A549 (cell line): Measurements from ENCODE around the gene PRKN. TPM values are rescaled to one million over a fixed set of nuclear protein-coding genes. Genes with fewer than 3 reads are reported as not detected.

ENCODE experiments used
- ATAC-seq, 2 experiments: fragments of 200-7000 bp in 1 of 2; fragments of >200 bp in 1 of 2; cut with Nextera tagmentation in 1 of 2; cut with Tn5 transposase in 1 of 2; 3 replicates each; pipeline versions ENCODE4 v1.8.0 to v1.9.1; 2018 to 2020; ENCODE audit warnings: mild to moderate bottlenecking in 1 of 2, moderate library complexity in 1 of 2
- CTCF ChIA-PET: fragments of 300-600 bp; sonication (Branson Sonifier 250); formaldehyde crosslinking; extraction: SDS; loops from one replicate; lab custom pipeline; 2021; ENCODE audit warnings: antibody characterized with exemption, inconsistent platforms; lab: Yijun Ruan, JAX
- POLR2A ChIA-PET: fragments of 350-600 bp; formaldehyde crosslinking; extraction: SDS; loops from one replicate; lab custom pipeline; 2021; ENCODE audit warnings: antibody characterized with exemption, inconsistent platforms; lab: Yijun Ruan, JAX
- DNase-seq, 2 experiments: peaks; one replicate each; pipeline versions ENCODE4 v3.0.0 to v3.0.0-alpha.2; 2011 to 2016; ENCODE audit warnings: low read depth in 1 of 2, low spot score in 1 of 2
- FAIRE-seq: peaks from 2 replicates; lab custom pipeline; 2011; peaks lifted over from hg19 to GRCh38; lab: Jason Lieb, UNC
- H3K27ac ChIP-seq, 2 experiments: fragments of >200 bp; sonication (Bioruptor Twin); formaldehyde crosslinking; 3 replicates each; pipeline ENCODE4 v1.5.1; 2016 to 2017
- H3K4me1 ChIP-seq: fragments of >200 bp; sonication (Bioruptor Twin); formaldehyde crosslinking; 3 replicates; pipeline ENCODE4 v1.6.1; 2016
- H3K4me2 ChIP-seq: fragments of >200 bp; sonication (Bioruptor Twin); formaldehyde crosslinking; 3 replicates; pipeline ENCODE4 v1.6.1; 2016
- H3K4me3 ChIP-seq: fragments of >200 bp; sonication (Bioruptor Twin); formaldehyde crosslinking; 3 replicates; pipeline ENCODE4 v1.5.1; 2016
- H3K9me3 ChIP-seq: fragments of >200 bp; sonication (Bioruptor Twin); formaldehyde crosslinking; 3 replicates; pipeline ENCODE4 v1.6.1; 2016
- BCL3 ChIP-seq: fragments of >200 bp; sonication (Bioruptor Twin); formaldehyde crosslinking; IDR thresholded peaks from 3 replicates; pipeline ENCODE4 v1.6.1; 2016
- CBX2 ChIP-seq: fragments of 200-600 bp; sonication (generic); IDR thresholded peaks from 2 replicates; pipeline ENCODE4 v1.6.1; 2016; ENCODE audit warnings: low read depth, mild to moderate bottlenecking, borderline replicate concordance
- CEBPB ChIP-seq, 2 experiments: fragments of >200 bp in 1 of 2; sonication (Bioruptor Twin) in 1 of 2; formaldehyde crosslinking in 1 of 2; IDR thresholded peaks; 2 replicates each; pipeline ENCODE4 v1.6.1; 2012 to 2016
- CHD2 ChIP-seq: fragments of 150-350 bp; IDR thresholded peaks from 2 replicates; pipeline ENCODE4 v1.6.1; 2014; ENCODE audit warnings: low read length; ENCODE audit not compliant: partially characterized antibody
- CHD4 ChIP-seq: fragments of 200-600 bp; sonication (generic); IDR thresholded peaks from 2 replicates; pipeline ENCODE4 v1.6.1; 2016; ENCODE audit warnings: antibody characterized with exemption, mild to moderate bottlenecking, borderline replicate concordance
- EHMT2 ChIP-seq: fragments of 200-600 bp; sonication (generic); IDR thresholded peaks from 2 replicates; pipeline ENCODE4 v1.6.1; 2016; ENCODE audit warnings: antibody characterized with exemption, low read depth, mild to moderate bottlenecking, moderate library complexity
- EP300 ChIP-seq, 2 experiments: fragments of >200 bp; sonication (Bioruptor Twin); formaldehyde crosslinking; IDR thresholded peaks; 2 replicates in 1 of 2; 3 replicates in 1 of 2; pipeline ENCODE4 v1.6.1; 2016 to 2017
- FOSB ChIP-seq: fragments of 250-450 bp; sonication (Bioruptor Pico); IDR thresholded peaks from 2 replicates; pipeline ENCODE4 v1.5.0; 2020; ENCODE audit warnings: mild to moderate bottlenecking, moderate library complexity
- GATA3 ChIP-seq: IDR thresholded peaks from 2 replicates; pipeline ENCODE4 v1.6.1; 2012; ENCODE audit warnings: borderline replicate concordance
- HOXB13 ChIP-seq: fragments of 250-450 bp; sonication (Bioruptor Pico); IDR thresholded peaks from 2 replicates; pipeline ENCODE4 v1.5.0; 2020; ENCODE audit warnings: low read depth, mild to moderate bottlenecking, moderate library complexity
- KDM1A ChIP-seq: fragments of 200-600 bp; sonication (generic); IDR thresholded peaks from 2 replicates; pipeline ENCODE4 v1.6.1; 2016; ENCODE audit warnings: low read depth, mild to moderate bottlenecking
- KDM5A ChIP-seq: fragments of 200-600 bp; sonication (generic); IDR thresholded peaks from 2 replicates; pipeline ENCODE4 v1.6.1; 2016; ENCODE audit warnings: antibody characterized with exemption, mild to moderate bottlenecking
- MAZ ChIP-seq: fragments of 150-350 bp; IDR thresholded peaks from 2 replicates; pipeline ENCODE4 v1.6.1; 2014; ENCODE audit warnings: antibody characterized with exemption, low read depth, low read length, borderline replicate concordance
- NFE2L2 ChIP-seq: fragments of 150-350 bp; conservative IDR thresholded peaks from 2 replicates; pipeline ENCODE4 v1.6.1; 2014; ENCODE audit warnings: low read length
- RARB ChIP-seq: fragments of 250-450 bp; sonication (Bioruptor Pico); IDR thresholded peaks from 2 replicates; pipeline ENCODE4 v1.8.0; 2021; ENCODE audit warnings: mild to moderate bottlenecking, moderate library complexity
- RFX5 ChIP-seq: fragments of 450-650 bp; IDR thresholded peaks from 2 replicates; pipeline ENCODE4 v1.7.1; 2014; ENCODE audit warnings: antibody characterized with exemption, mild to moderate bottlenecking, moderate library complexity
- RNF2 ChIP-seq: fragments of 200-600 bp; sonication (generic); IDR thresholded peaks from 2 replicates; pipeline ENCODE4 v1.6.1; 2016; ENCODE audit warnings: low read depth, mild to moderate bottlenecking, antibody characterized with exemption, moderate library complexity, borderline replicate concordance
- SMC3 ChIP-seq: fragments of >200 bp; sonication (Bioruptor Twin); formaldehyde crosslinking; IDR thresholded peaks from 3 replicates; pipeline ENCODE4 v1.6.1; 2018; ENCODE audit warnings: inconsistent platforms
- TFCP2L1 ChIP-seq: fragments of 250-450 bp; sonication (Bioruptor Pico); IDR thresholded peaks from 2 replicates; pipeline ENCODE4 v1.5.0; 2021; ENCODE audit warnings: mild to moderate bottlenecking
- ZC3H11A ChIP-seq: fragments of 450-650 bp; IDR thresholded peaks from 2 replicates; pipeline ENCODE4 v1.6.1; 2014; ENCODE audit warnings: antibody characterized with exemption, mild to moderate bottlenecking
- WGBS: methylation state at CpG from one replicate; pipeline ENCODE4 v1.1.6; 2017; ENCODE audit errors: missing lambda C conversion rate; 5-methylcytosine and 5-hydroxymethylcytosine counted together
- polyA plus RNA-seq, 4 experiments: library from polyadenylated mRNA; depleted of rRNA in 3 of 4; stranded (reverse); fragments of >200 nt; fragmentation: RNase III in 1 of 4; extraction: RNeasy Plus Mini Kit Qiagen cat#74134 plus additional on column Dnase treatment in 1 of 4; gene quantifications; 2 replicates in 3 of 4; 3 replicates in 1 of 4; pipeline ENCODE4 v1.2.3, GENCODE V29; 2011 to 2017
- TF ChIP-seq, protein P1 (sequence below): fragments of 200-600 bp; sonication (generic); IDR thresholded peaks from 2 replicates; pipeline ENCODE4 v1.6.1; 2016; ENCODE audit warnings: antibody characterized with exemption, mild to moderate bottlenecking, moderate library complexity
- TF ChIP-seq, protein P2 (sequence below): fragments of 250-450 bp; sonication (Bioruptor Pico); IDR thresholded peaks from 2 replicates; pipeline ENCODE4 v1.5.0; 2021; ENCODE audit warnings: mild to moderate bottlenecking, moderate library complexity, borderline replicate concordance

PRKN gene
- polyA plus RNA-seq, 2 of the 4 experiments (the other 2 are of a cell fraction): 0.36 to 0.39 TPM

- ATAC-seq (no peak), FAIRE-seq (no peak), DNase-seq (no peak)
- Histone ChIP-seq H3K4me2 (no peak overlapping the region), H3K4me3 (no peak overlapping the region), H3K9me3 (no peaks in the 10 kb centered on the region), H3K27ac (no peak overlapping the region), H3K4me1 (no peaks in the 10 kb centered on the region)
- ChIA-PET POLR2A (no interaction called here), CTCF (no interaction called here)
- 63% methylated on average over 6 of the region's 6 CpGs for WGBS
- TF ChIP-seq KDM1A: no peak
- no peak for TF ChIP-seq KDM5A
- no peak for TF ChIP-seq NFE2L2
- no peak for TF ChIP-seq RARB (CRISPR knock-in tag)
- TF ChIP-seq EHMT2: no peak
Measured at GRCh38 chr6:162706232-162706631, 21.3 kb downstream of the PRKN start.

DNA sequence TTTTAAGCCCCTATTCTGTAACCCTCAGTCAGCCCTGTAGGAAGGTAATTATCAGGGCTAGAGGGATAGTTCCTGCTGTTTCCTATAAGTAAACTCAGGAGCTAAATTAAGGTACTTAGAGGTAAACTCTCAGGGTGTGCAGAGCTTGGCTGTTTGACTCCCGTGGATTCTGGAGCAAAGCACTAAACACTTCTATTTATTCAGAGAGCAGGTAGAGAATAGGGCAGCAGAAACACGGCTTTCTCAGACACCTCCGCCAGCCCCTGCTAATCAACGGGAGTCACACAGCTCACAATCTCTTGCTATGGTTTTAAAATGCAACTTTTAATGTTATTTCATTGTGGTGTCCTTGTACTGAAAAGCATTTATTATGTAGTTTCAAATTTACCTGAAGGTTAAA lies 21.8 kb downstream of the PRKN start:
- Histone ChIP-seq H3K9me3 (no peaks in the 10 kb centered on the region), H3K4me3 (no peak overlapping the region), H3K4me2 (no peak overlapping the region), H3K27ac (no peak overlapping the region), H3K4me1 (no peaks in the 10 kb centered on the region)
- FAIRE-seq (no peak), DNase-seq (no peak), ATAC-seq (no peak)
- ChIA-PET CTCF (no interaction called here), POLR2A (no interaction called here)
- 63% methylated on average over 4 of the region's 4 CpGs for WGBS
- no peak for TF ChIP-seq RNF2
- no peak for TF ChIP-seq CHD2
- TF ChIP-seq RARB (CRISPR knock-in tag): no peak
- TF ChIP-seq FOSB (CRISPR knock-in tag): no peak
- no peak for TF ChIP-seq EP300 (IDR thresholded peaks at IDR 0.05)
- TF ChIP-seq TFCP2L1 (CRISPR knock-in tag): no peak
- no peak for TF ChIP-seq BCL3
- no peak for TF ChIP-seq GATA3
- no peak for TF ChIP-seq MAZ
- no peak for TF ChIP-seq ZC3H11A
- no peak for TF ChIP-seq SMC3
- no peak for TF ChIP-seq CHD4
- TF ChIP-seq, protein P1, sequence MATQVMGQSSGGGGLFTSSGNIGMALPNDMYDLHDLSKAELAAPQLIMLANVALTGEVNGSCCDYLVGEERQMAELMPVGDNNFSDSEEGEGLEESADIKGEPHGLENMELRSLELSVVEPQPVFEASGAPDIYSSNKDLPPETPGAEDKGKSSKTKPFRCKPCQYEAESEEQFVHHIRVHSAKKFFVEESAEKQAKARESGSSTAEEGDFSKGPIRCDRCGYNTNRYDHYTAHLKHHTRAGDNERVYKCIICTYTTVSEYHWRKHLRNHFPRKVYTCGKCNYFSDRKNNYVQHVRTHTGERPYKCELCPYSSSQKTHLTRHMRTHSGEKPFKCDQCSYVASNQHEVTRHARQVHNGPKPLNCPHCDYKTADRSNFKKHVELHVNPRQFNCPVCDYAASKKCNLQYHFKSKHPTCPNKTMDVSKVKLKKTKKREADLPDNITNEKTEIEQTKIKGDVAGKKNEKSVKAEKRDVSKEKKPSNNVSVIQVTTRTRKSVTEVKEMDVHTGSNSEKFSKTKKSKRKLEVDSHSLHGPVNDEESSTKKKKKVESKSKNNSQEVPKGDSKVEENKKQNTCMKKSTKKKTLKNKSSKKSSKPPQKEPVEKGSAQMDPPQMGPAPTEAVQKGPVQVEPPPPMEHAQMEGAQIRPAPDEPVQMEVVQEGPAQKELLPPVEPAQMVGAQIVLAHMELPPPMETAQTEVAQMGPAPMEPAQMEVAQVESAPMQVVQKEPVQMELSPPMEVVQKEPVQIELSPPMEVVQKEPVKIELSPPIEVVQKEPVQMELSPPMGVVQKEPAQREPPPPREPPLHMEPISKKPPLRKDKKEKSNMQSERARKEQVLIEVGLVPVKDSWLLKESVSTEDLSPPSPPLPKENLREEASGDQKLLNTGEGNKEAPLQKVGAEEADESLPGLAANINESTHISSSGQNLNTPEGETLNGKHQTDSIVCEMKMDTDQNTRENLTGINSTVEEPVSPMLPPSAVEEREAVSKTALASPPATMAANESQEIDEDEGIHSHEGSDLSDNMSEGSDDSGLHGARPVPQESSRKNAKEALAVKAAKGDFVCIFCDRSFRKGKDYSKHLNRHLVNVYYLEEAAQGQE: no peak
- no peak for TF ChIP-seq CEBPB (IDR thresholded peaks at IDR 0.05)
- TF ChIP-seq RFX5: no peak
- TF ChIP-seq CBX2: no peak
- TF ChIP-seq, protein P2, sequence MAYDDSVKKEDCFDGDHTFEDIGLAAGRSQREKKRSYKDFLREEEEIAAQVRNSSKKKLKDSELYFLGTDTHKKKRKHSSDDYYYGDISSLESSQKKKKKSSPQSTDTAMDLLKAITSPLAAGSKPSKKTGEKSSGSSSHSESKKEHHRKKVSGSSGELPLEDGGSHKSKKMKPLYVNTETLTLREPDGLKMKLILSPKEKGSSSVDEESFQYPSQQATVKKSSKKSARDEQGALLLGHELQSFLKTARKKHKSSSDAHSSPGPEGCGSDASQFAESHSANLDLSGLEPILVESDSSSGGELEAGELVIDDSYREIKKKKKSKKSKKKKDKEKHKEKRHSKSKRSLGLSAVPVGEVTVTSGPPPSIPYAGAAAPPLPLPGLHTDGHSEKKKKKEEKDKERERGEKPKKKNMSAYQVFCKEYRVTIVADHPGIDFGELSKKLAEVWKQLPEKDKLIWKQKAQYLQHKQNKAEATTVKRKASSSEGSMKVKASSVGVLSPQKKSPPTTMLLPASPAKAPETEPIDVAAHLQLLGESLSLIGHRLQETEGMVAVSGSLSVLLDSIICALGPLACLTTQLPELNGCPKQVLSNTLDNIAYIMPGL (CRISPR knock-in tag): no peak
- TF ChIP-seq HOXB13 (CRISPR knock-in tag): no peak
